NB4 (cell line): ENCODE results near the gene AEBP2.
A peak's percentile ranks its signal among the peaks of the same experiment; 100 is the strongest.

Experiments used
- DNase-seq: peaks from one replicate; pipeline ENCODE4 v3.0.0; 2010; ENCODE audit warnings: low read depth
- H3K4me3 ChIP-seq: one replicate; pipeline ENCODE4 v1.5.1; 2011; ENCODE audit warnings: mild to moderate bottlenecking, low read depth, low read length, moderate library complexity
- CTCF ChIP-seq: IDR thresholded peaks from one replicate; pipeline ENCODE4 v1.5.1; 2012; ENCODE audit warnings: low read depth, low read length
- MAX ChIP-seq: IDR thresholded peaks from 2 replicates; pipeline ENCODE4 v1.6.1; 2011; ENCODE audit warnings: low read depth, low read length
- MYC ChIP-seq: IDR thresholded peaks from 2 replicates; pipeline ENCODE4 v1.6.1; 2011; ENCODE audit warnings: low read depth, low read length
- POLR2A ChIP-seq: IDR thresholded peaks from 2 replicates; pipeline ENCODE4 v1.6.1; 2011; ENCODE audit warnings: mild to moderate bottlenecking; ENCODE audit not compliant: insufficient read length; ENCODE audit errors: extremely low read depth

The AEBP2 gene

GRCh38 chr12:19491863-19492262 is 52.6 kb downstream of the AEBP2 start:
- TF ChIP-seq POLR2A: no peak
- TF ChIP-seq CTCF: no peak
- no peak for DNase-seq
- no peak overlapping the region for H3K4me3 ChIP-seq

- H3K4me3 ChIP-seq: no peak overlapping the region
- no peak for TF ChIP-seq CTCF
- no peak for TF ChIP-seq MAX
- TF ChIP-seq POLR2A: no peak
- TF ChIP-seq MYC: no peak
- no peak for DNase-seq
Measured at GRCh38 chr12:19496219-19496878, 57.1 kb downstream of the AEBP2 start.

DNA sequence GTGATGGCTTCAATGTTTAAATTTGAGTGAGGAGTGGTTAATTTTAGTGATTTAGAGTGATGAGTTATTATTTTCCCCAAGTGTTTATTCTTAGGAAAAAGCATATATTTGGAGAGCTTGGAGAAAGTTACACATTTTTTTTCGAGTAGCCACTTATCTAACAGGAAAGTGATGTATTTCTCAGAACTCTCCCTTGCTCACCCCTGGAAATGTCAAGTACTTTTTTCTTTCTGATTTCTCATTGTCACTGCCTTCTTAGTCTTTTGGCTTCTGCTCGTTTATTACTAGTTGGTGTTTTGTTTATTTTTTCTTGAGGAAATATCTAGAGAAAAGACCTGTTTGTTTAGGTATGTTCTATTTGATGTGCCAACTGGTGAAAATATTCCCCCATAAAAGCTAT is 58.8 kb downstream of the AEBP2 start:
- H3K4me3 ChIP-seq: no peak overlapping the region
- TF ChIP-seq MAX (no peak), MYC (no peak), POLR2A (no peak), CTCF (no peak)
- DNase-seq: no peak

GRCh38 chr12:19499030-19499429 is 59.7 kb downstream of the AEBP2 start:
- DNase-seq: no peak
- no peak overlapping the region for H3K4me3 ChIP-seq
- TF ChIP-seq MYC: no peak
- no peak for TF ChIP-seq CTCF
- no peak for TF ChIP-seq POLR2A
- TF ChIP-seq MAX: no peak

GRCh38 chr12:19506497-19506896 is 67.2 kb downstream of the AEBP2 start:
- TF ChIP-seq CTCF (no peak), MAX (no peak), MYC (no peak)
- H3K4me3 ChIP-seq: no peak overlapping the region
- no peak for DNase-seq

GRCh38 chr12:19507823-19508222 is 68.5 kb downstream of the AEBP2 start:
- TF ChIP-seq MYC: no peak
- TF ChIP-seq MAX: no peak
- TF ChIP-seq POLR2A: no peak
- no peak for TF ChIP-seq CTCF
- DNase-seq: peak; percentile 37
- H3K4me3 ChIP-seq: no peak overlapping the region
